ENCODE measurements around the gene PDCD1. TPM values are rescaled to one million over a fixed set of nuclear protein-coding genes. Genes with fewer than 3 reads are reported as not detected.

PDCD1 gene
- total and polyA plus RNA-seq, 2 experiments from 2014 or later = not detected

Other genes starting within 250 kb of the PDCD1 start
- gene THAP4, start 221.7 kb downstream of the PDCD1 start, total RNA-seq (2014; rRNA removed; shearing (Covaris generic)) = 43.0 and 46.4 TPM in 2 replicates
- gene THAP4, start 221.7 kb downstream of the PDCD1 start, polyA plus RNA-seq (2016; fragmentation: Nextera tagmentation; extraction: Ambion mirVana) = 52.4 and 53.4 TPM in 2 replicates
- gene ATG4B, start 221.2 kb downstream of the PDCD1 start, total RNA-seq (2014; rRNA removed; shearing (Covaris generic)) = 53.4 and 85.5 TPM in 2 replicates
- gene ATG4B, start 221.2 kb downstream of the PDCD1 start, polyA plus RNA-seq (2016; fragmentation: Nextera tagmentation; extraction: Ambion mirVana) = 65.3 and 67.2 TPM in 2 replicates
- 27.9 and 44.6 TPM in 2 replicates for gene DTYMK, start 172.1 kb downstream of the PDCD1 start, total RNA-seq (2014; rRNA removed; shearing (Covaris generic))
- gene DTYMK, start 172.1 kb downstream of the PDCD1 start, polyA plus RNA-seq (2016; fragmentation: Nextera tagmentation; extraction: Ambion mirVana) = 78.7 and 82.6 TPM in 2 replicates
- 13.5 and 20.3 TPM in 2 replicates for gene ING5, start 156.9 kb downstream of the PDCD1 start, total RNA-seq (2014; rRNA removed; shearing (Covaris generic))
- gene ING5, start 156.9 kb downstream of the PDCD1 start, polyA plus RNA-seq (2016; fragmentation: Nextera tagmentation; extraction: Ambion mirVana) = 9.8 and 10.8 TPM in 2 replicates
- 19.1 and 19.6 TPM in 2 replicates for gene D2HGDH, start 124.3 kb downstream of the PDCD1 start, total RNA-seq (2014; rRNA removed; shearing (Covaris generic))
- gene D2HGDH, start 124.3 kb downstream of the PDCD1 start, polyA plus RNA-seq (2016; fragmentation: Nextera tagmentation; extraction: Ambion mirVana) = 8.3 and 9.7 TPM in 2 replicates
- gene GAL3ST2, start 82.1 kb downstream of the PDCD1 start, total RNA-seq (2014; rRNA removed; shearing (Covaris generic)) = not detected in 2 replicates
- not detected in 2 replicates for gene GAL3ST2, start 82.1 kb downstream of the PDCD1 start, polyA plus RNA-seq (2016; fragmentation: Nextera tagmentation; extraction: Ambion mirVana)
- not detected in 2 replicates for gene NEU4, start 49.7 kb downstream of the PDCD1 start, total RNA-seq (2014; rRNA removed; shearing (Covaris generic))
- gene NEU4, start 49.7 kb downstream of the PDCD1 start, polyA plus RNA-seq (2016; fragmentation: Nextera tagmentation; extraction: Ambion mirVana) = not detected in 2 replicates
- not detected in 2 replicates for gene RTP5, start 10.8 kb upstream of the PDCD1 start, total RNA-seq (2014; rRNA removed; shearing (Covaris generic))
- not detected in 2 replicates for gene RTP5, start 10.8 kb upstream of the PDCD1 start, polyA plus RNA-seq (2016; fragmentation: Nextera tagmentation; extraction: Ambion mirVana)